ENCODE results near the gene PTGIR.

PTGIR gene

DNA sequence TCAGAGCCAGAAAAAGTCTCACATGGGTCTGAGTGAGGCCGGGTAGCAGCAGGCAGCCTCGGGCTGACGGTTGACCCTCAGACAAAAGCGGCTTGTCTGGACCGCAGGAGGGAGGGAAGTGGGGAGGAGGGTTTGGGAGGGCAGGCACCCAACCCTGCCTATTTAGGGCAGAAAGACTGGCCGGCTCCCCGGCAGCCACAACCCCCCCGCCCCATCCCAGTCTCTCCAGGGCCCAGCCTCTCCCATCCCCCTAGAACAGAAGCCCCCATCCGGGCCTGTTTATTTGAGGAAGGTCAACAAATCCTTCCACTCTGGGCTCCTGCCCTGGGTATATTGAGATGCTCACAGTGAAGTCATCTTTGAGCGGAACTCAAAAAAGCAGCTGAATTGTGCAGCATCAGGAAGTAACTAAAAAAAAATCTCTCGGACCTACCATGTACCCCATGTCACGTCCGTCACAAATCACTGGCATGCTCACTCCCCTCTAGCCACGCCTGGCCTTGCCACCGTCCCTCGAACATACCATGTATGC is 29.8 kb upstream of the PTGIR start:
- no peak for DNase-seq (ENCODE audit: low read depth)
- no peak overlapping the region for H3K4me3 ChIP-seq (ENCODE audit: low read depth, low read length)
- TF ChIP-seq MYC (IDR thresholded peaks at IDR 0.05; ENCODE audit: low read depth, low read length) (no peak), POLR2A (IDR thresholded peaks at IDR 0.05; ENCODE audit: extremely low read depth, insufficient read length) (no peak)

DNA sequence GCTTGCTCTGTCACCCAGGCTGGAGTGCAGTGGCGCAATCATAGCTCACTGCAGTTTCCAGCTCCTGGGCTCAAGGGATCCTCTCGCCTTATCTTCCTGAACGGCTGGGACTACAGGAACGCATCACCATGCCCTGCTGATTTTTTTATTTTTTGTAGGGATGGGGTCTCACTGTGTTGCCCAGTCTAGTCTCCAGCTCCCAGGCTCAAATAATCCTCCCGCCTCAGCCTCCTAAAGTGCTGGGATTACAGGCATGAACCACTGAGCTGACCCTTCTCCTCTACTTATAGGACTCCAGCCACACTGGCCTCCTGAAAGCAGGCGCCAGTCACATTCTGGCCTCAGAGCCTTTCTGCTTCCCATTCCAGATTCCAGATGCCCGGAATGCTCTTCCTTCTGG is 25.6 kb upstream of the PTGIR start:
- DNase-seq (ENCODE audit: low read depth), result no peak
- TF ChIP-seq MYC (IDR thresholded peaks at IDR 0.05; ENCODE audit: low read depth, low read length), result no peak
- H3K4me3 ChIP-seq (ENCODE audit: low read depth, low read length), result no peak overlapping the region

DNA sequence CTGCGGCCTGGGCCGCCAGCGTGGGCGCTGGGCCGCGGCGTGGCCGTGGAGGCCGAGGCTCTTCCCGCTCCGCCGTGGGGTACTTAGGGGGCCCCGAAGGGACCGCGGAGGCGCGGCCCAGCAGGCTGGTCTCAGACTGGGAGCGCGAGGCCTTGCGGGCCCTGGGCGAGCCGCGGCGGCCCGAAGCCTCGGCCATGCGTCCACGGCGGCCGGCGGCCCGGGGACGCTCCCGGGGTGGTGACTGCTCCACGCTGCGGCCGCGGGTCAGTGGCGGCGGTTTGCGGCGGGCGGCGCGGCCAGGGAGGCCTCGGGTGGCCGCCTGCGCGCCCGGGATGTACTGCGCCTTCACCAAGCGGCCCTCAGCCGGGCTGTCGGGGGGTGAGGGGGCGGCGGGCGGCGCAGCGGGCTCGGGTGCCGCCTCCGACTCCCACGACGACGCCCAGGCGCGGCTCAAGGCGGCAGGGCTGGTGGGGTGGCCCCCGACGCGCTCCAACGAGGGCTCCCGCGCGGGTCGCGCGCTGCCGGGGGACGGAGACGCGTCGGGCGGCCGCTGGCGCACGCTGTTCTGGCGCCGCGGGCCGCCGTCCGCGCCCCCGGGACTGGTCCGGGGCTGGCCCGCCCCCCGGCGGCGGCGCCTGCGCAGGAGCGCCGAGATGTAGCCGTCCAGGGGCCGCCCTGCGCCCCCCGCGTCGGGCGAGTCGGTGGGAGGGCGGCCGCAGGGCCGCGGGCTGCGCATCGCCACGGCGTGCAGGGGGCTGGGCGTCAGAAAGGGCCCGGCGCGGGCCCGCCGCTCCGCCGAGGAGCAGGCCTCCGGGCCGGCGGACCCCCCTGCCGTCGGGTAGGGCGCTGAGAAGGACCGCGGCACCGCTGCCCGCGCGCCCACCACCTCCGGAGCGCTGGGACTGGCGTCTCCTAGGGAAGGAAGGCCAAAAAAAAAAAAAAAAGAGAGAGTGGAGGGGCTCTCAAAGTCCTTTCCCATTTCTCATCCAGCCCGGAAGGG is 24.4 kb upstream of the PTGIR start:
- TF ChIP-seq POLR2A (IDR thresholded peaks at IDR 0.05; ENCODE audit: extremely low read depth, insufficient read length), result no peak
- TF ChIP-seq, protein P1, sequence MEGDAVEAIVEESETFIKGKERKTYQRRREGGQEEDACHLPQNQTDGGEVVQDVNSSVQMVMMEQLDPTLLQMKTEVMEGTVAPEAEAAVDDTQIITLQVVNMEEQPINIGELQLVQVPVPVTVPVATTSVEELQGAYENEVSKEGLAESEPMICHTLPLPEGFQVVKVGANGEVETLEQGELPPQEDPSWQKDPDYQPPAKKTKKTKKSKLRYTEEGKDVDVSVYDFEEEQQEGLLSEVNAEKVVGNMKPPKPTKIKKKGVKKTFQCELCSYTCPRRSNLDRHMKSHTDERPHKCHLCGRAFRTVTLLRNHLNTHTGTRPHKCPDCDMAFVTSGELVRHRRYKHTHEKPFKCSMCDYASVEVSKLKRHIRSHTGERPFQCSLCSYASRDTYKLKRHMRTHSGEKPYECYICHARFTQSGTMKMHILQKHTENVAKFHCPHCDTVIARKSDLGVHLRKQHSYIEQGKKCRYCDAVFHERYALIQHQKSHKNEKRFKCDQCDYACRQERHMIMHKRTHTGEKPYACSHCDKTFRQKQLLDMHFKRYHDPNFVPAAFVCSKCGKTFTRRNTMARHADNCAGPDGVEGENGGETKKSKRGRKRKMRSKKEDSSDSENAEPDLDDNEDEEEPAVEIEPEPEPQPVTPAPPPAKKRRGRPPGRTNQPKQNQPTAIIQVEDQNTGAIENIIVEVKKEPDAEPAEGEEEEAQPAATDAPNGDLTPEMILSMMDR (IDR thresholded peaks at IDR 0.05; ENCODE audit: low read depth, low read length), result no peak
- no peak for TF ChIP-seq MYC (IDR thresholded peaks at IDR 0.05; ENCODE audit: low read depth, low read length)
- TF ChIP-seq, protein P2, sequence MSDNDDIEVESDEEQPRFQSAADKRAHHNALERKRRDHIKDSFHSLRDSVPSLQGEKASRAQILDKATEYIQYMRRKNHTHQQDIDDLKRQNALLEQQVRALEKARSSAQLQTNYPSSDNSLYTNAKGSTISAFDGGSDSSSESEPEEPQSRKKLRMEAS (IDR thresholded peaks at IDR 0.05; ENCODE audit: low read depth, low read length), result no peak
- no peak overlapping the region for H3K4me3 ChIP-seq (ENCODE audit: low read depth, low read length)
- DNase-seq (ENCODE audit: low read depth), result no peak

DNA sequence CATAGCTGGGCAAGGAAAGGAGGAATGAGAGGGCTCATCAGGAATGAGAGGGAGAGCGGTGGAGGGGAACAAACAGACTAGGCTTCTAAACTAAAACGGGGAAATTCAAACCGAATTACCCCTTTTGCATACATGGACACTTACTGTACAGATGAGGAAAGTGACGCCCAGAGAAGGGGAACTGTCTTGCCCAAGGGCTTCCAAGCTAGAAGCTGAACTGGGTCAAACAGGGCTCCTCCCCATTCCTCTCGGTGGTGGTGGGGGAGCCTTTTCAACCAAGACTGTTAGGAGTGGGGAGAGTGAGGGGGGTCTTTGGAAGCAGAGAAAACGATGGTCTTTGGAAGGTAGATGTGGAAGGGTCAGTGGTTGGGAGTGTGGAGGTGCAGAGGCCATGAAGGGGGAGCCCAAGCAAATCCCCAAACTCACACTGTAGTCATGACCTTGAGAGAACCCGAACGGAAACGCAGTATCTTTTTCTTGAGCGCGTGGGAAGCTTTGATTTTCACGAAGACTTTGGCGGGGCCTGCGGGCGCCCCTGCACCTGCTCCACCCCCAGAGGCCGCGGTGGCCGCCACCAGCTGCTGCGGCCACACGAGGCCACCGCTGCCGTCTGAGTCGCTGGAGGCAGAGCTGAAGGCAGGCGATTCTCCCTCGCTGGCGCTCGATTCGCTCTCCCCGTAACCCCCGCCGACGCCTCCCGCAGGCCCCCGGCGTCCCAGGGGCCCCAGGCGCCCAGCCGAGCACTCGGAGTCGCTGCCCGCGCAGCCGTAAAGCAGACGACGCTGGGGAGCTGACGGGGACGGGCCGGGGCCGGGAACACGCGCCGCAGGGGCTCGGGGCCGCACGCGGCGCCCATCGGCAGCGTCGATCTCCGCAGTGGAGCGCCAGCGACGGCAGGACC is 23.4 kb upstream of the PTGIR start:
- TF ChIP-seq MYC (IDR thresholded peaks at IDR 0.05; ENCODE audit: low read depth, low read length), result no peak
- TF ChIP-seq, protein P1 (IDR thresholded peaks at IDR 0.05; ENCODE audit: low read depth, low read length), result no peak
- no peak overlapping the region for H3K4me3 ChIP-seq (ENCODE audit: low read depth, low read length)

DNA sequence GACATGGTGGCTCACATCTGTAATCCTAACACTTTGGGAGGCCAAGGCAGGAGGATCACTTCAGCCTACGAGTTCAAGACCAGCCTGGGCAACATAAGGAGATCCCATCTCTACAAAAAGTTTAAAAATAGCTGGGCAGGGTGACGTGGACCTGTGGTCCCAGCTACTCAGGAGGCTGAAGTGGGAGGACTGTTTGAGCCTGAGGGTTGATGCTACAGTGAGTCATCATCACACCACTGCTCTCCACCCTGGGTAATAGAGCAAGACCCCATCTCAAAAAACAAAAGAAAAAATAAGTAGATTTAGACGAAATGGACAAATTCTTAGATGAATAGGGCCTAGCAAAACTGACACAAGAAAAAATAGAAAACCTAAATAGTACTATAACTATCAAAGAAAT is 21.5 kb upstream of the PTGIR start:
- peak; percentile 42 for DNase-seq (ENCODE audit: low read depth)
- H3K4me3 ChIP-seq (ENCODE audit: low read depth, low read length), result no peak overlapping the region
- TF ChIP-seq MYC (IDR thresholded peaks at IDR 0.05; ENCODE audit: low read depth, low read length) (no peak), POLR2A (IDR thresholded peaks at IDR 0.05; ENCODE audit: extremely low read depth, insufficient read length) (no peak)
- TF ChIP-seq, protein P2 (IDR thresholded peaks at IDR 0.05; ENCODE audit: low read depth, low read length), result no peak
- TF ChIP-seq, protein P1 (IDR thresholded peaks at IDR 0.05; ENCODE audit: low read depth, low read length), result no peak

More for the DNA sequence above, 23.4 kb upstream of the PTGIR start:
- peak; percentile 62 for DNase-seq (ENCODE audit: low read depth)

DNA sequence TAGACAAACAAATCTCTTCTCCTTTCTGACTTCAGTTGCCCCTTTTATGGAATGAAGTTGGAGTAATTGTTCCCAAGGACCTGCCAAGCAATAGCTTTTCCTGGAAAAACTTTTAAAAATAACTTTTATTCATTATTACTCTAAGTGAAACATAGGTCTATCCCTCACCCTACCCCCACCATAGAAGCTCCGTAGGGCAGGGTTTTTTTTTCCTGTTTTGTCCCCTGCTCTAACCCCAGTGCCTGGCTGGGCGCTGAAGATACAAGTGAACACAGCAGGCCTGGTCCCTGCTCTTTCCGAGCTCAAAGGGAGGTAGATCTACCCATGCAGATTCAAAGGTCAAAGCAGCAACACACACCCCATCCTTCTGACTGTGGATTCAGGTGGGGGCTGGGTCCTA is 19.8 kb upstream of the PTGIR start:
- no peak overlapping the region for H3K4me3 ChIP-seq (ENCODE audit: low read depth, low read length)
- TF ChIP-seq, protein P2 (IDR thresholded peaks at IDR 0.05; ENCODE audit: low read depth, low read length), result no peak
- TF ChIP-seq MYC (IDR thresholded peaks at IDR 0.05; ENCODE audit: low read depth, low read length) (no peak), POLR2A (IDR thresholded peaks at IDR 0.05; ENCODE audit: extremely low read depth, insufficient read length) (no peak)
- TF ChIP-seq, protein P1 (IDR thresholded peaks at IDR 0.05; ENCODE audit: low read depth, low read length), result no peak
- no peak for DNase-seq (ENCODE audit: low read depth)

Data from NB4 (cell line).